Uterus (tissue), 2 donors: Measurements from ENCODE around the gene KCND3.

Experiments used
- CTCF ChIP-seq, 4 experiments: fragments of 200-600 bp in 2 of 4; fragments of 450-650 bp in 2 of 4; sonication (generic) in 2 of 4; IDR thresholded peaks; one replicate each; pipeline ENCODE4 v1.5.1; 2016 to 2019; ENCODE audit warnings: antibody characterized with exemption in 4 of 4, mild to moderate bottlenecking in 2 of 4, moderate library complexity in 1 of 4
- POLR2A ChIP-seq, 2 donors: fragments of 450-650 bp; IDR thresholded peaks; one replicate each; pipeline ENCODE4 v1.6.1; 2016; ENCODE audit warnings: antibody characterized with exemption in 2 of 2, mild to moderate bottlenecking in 1 of 2, moderate library complexity in 1 of 2

- TF ChIP-seq CTCF (IDR thresholded peaks at IDR 0.05): no peak
- TF ChIP-seq POLR2A (IDR thresholded peaks at IDR 0.05): no peak
These were observed 22.3 kb downstream of the KCND3 start for GRCh38 chr1:111967067-111967690.
